ENCODE results near the gene AMPD2. TPM values are rescaled to one million over a fixed set of nuclear protein-coding genes. Genes with fewer than 3 reads are reported as not detected.

AMPD2 gene
- total RNA-seq, 1 experiment from 2014 or later, result 85.8 TPM

- ChIA-PET CTCF (no interaction called here), POLR2A (no interaction called here)
- in situ Hi-C loops (cut with HindIII; ENCODE audit: low pct_unique_long_range_greater_than_20kb, low sequenced_read_pairs) (no loop called here), intact Hi-C loops (cut with micrococcal nuclease; ENCODE audit: unreplicated experiment) (no loop called here)
- Histone ChIP-seq H3K4me1 (ENCODE audit: control insufficient read depth, insufficient read depth, low read length) (no peaks in the 10 kb centered on the region), H3K27ac (ENCODE audit: low read length) (no peak overlapping the region), H3K9me3 (ENCODE audit: control insufficient read depth, insufficient read depth, low read depth, low read length) (no peaks in the 10 kb centered on the region), H3K27me3 (ENCODE audit: control insufficient read depth, insufficient read depth, low read length) (no peaks in the 10 kb centered on the region), H3K4me3 (ENCODE audit: low read depth in 2 of 2, low read length in 2 of 2) (no peak overlapping the region), H3K36me3 (ENCODE audit: control insufficient read depth, insufficient read depth, low read length) (peaks cover 6% of the 10 kb centered on the region; the same call in 1 of the 2 replicates)
- TF ChIP-seq, protein P1, sequence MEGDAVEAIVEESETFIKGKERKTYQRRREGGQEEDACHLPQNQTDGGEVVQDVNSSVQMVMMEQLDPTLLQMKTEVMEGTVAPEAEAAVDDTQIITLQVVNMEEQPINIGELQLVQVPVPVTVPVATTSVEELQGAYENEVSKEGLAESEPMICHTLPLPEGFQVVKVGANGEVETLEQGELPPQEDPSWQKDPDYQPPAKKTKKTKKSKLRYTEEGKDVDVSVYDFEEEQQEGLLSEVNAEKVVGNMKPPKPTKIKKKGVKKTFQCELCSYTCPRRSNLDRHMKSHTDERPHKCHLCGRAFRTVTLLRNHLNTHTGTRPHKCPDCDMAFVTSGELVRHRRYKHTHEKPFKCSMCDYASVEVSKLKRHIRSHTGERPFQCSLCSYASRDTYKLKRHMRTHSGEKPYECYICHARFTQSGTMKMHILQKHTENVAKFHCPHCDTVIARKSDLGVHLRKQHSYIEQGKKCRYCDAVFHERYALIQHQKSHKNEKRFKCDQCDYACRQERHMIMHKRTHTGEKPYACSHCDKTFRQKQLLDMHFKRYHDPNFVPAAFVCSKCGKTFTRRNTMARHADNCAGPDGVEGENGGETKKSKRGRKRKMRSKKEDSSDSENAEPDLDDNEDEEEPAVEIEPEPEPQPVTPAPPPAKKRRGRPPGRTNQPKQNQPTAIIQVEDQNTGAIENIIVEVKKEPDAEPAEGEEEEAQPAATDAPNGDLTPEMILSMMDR (IDR thresholded peaks at IDR 0.05), result no peak
- no peak for TF ChIP-seq TCF7L2 (IDR thresholded peaks at IDR 0.05; ENCODE audit: low read depth, low read length)
- TF ChIP-seq, protein P2, sequence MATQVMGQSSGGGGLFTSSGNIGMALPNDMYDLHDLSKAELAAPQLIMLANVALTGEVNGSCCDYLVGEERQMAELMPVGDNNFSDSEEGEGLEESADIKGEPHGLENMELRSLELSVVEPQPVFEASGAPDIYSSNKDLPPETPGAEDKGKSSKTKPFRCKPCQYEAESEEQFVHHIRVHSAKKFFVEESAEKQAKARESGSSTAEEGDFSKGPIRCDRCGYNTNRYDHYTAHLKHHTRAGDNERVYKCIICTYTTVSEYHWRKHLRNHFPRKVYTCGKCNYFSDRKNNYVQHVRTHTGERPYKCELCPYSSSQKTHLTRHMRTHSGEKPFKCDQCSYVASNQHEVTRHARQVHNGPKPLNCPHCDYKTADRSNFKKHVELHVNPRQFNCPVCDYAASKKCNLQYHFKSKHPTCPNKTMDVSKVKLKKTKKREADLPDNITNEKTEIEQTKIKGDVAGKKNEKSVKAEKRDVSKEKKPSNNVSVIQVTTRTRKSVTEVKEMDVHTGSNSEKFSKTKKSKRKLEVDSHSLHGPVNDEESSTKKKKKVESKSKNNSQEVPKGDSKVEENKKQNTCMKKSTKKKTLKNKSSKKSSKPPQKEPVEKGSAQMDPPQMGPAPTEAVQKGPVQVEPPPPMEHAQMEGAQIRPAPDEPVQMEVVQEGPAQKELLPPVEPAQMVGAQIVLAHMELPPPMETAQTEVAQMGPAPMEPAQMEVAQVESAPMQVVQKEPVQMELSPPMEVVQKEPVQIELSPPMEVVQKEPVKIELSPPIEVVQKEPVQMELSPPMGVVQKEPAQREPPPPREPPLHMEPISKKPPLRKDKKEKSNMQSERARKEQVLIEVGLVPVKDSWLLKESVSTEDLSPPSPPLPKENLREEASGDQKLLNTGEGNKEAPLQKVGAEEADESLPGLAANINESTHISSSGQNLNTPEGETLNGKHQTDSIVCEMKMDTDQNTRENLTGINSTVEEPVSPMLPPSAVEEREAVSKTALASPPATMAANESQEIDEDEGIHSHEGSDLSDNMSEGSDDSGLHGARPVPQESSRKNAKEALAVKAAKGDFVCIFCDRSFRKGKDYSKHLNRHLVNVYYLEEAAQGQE (IDR thresholded peaks at IDR 0.05; ENCODE audit: insufficient read depth in 1 of 2, low read depth in 2 of 2, low read length in 1 of 2), result no peak
- no peak for TF ChIP-seq SIN3A (IDR thresholded peaks at IDR 0.05; ENCODE audit: borderline replicate concordance, insufficient read depth, low read depth, low read length)
- ATAC-seq, result no peak
- no peak for DNase-seq (ENCODE audit: low read depth, low spot score)
- no TSS peak for BruUV-seq (replicated peaks)
These were observed 21.5 kb upstream of the AMPD2 start for GRCh38 chr1:109598156-109598555.

- H3K27me3 ChIP-seq (ENCODE audit: control insufficient read depth, insufficient read depth, low read length), result no peaks in the 10 kb centered on the region
- no TSS peak for BruUV-seq (replicated peaks)
- H3K27ac ChIP-seq (ENCODE audit: low read length), result no peak overlapping the region
- H3K36me3 ChIP-seq (ENCODE audit: control insufficient read depth, insufficient read depth, low read length), result 0 out of 2 replicates have a peak, but pooled peaks cover 4% of the 10 kb centered on the region
- no peaks in the 10 kb centered on the region for H3K9me3 ChIP-seq (ENCODE audit: control insufficient read depth, insufficient read depth, low read depth, low read length)
- CTCF ChIA-PET, result no interaction called here
- H3K4me1 ChIP-seq (ENCODE audit: control insufficient read depth, insufficient read depth, low read length), result no peaks in the 10 kb centered on the region
- ATAC-seq, result no peak
- intact Hi-C loops (cut with micrococcal nuclease; ENCODE audit: unreplicated experiment) (no loop called here), in situ Hi-C loops (cut with HindIII; ENCODE audit: low pct_unique_long_range_greater_than_20kb, low sequenced_read_pairs) (no loop called here)
- no peak overlapping the region for H3K4me3 ChIP-seq (ENCODE audit: low read depth in 2 of 2, low read length in 2 of 2)
- DNase-seq (ENCODE audit: low read depth, low spot score), result no peak
- TF ChIP-seq, protein P1 (IDR thresholded peaks at IDR 0.05), result no peak
- TF ChIP-seq TCF7L2 (IDR thresholded peaks at IDR 0.05; ENCODE audit: low read depth, low read length), result no peak
- TF ChIP-seq SIN3A (IDR thresholded peaks at IDR 0.05; ENCODE audit: borderline replicate concordance, insufficient read depth, low read depth, low read length), result no peak
- TF ChIP-seq, protein P2 (IDR thresholded peaks at IDR 0.05; ENCODE audit: insufficient read depth in 1 of 2, low read depth in 2 of 2, low read length in 1 of 2), result no peak
- no peak for TF ChIP-seq POLR2AphosphoS5 (IDR thresholded peaks at IDR 0.05; ENCODE audit: low read depth, low read length)
- POLR2A ChIA-PET, result no interaction called here
These were observed 21.0 kb upstream of the AMPD2 start for GRCh38 chr1:109598655-109599054.
